Choroid plexus epithelial cell (primary cell): ENCODE data around the gene STK32A.
A peak's percentile ranks its signal among the peaks of the same experiment; 100 is the strongest.

Source experiments
- DNase-seq: peaks from one replicate; pipeline ENCODE4 v3.0.0-alpha.2; 2010; ENCODE audit warnings: low read depth
- H3K4me3 ChIP-seq: 2 replicates; pipeline ENCODE4 v1.5.1; 2011; ENCODE audit warnings: low read depth, mild to moderate bottlenecking, control low read depth, low read length, moderate library complexity
- TF ChIP-seq, protein P1 (sequence below): conservative IDR thresholded peaks from 2 replicates; pipeline ENCODE4 v1.5.1; 2011; ENCODE audit warnings: low read depth, mild to moderate bottlenecking, control low read depth, inconsistent platforms, low read length, moderate library complexity

STK32A gene

DNA sequence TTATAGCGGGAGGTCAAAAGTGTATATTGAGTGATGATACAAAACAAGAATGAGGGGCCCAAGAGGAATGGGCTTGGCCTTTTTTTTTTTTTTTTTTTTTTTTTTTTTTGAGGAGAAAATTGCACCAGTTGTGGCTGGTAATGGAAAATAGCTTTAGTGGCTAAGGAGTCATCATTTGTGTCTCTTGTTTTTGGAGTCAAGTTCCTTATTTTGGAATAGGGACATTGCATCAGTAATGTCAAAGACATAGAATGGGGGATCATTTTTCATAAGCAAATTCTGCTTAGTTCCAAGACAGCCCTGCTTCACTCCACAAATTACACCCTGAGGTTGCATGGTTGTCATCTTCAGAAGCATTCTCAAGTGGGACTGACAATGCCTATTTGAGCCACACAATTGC, 137.4 kb downstream of the STK32A start:
- TF ChIP-seq, protein P1, sequence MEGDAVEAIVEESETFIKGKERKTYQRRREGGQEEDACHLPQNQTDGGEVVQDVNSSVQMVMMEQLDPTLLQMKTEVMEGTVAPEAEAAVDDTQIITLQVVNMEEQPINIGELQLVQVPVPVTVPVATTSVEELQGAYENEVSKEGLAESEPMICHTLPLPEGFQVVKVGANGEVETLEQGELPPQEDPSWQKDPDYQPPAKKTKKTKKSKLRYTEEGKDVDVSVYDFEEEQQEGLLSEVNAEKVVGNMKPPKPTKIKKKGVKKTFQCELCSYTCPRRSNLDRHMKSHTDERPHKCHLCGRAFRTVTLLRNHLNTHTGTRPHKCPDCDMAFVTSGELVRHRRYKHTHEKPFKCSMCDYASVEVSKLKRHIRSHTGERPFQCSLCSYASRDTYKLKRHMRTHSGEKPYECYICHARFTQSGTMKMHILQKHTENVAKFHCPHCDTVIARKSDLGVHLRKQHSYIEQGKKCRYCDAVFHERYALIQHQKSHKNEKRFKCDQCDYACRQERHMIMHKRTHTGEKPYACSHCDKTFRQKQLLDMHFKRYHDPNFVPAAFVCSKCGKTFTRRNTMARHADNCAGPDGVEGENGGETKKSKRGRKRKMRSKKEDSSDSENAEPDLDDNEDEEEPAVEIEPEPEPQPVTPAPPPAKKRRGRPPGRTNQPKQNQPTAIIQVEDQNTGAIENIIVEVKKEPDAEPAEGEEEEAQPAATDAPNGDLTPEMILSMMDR, result no peak
- H3K4me3 ChIP-seq, result no peak overlapping the region
- DNase-seq, result no peak

DNA sequence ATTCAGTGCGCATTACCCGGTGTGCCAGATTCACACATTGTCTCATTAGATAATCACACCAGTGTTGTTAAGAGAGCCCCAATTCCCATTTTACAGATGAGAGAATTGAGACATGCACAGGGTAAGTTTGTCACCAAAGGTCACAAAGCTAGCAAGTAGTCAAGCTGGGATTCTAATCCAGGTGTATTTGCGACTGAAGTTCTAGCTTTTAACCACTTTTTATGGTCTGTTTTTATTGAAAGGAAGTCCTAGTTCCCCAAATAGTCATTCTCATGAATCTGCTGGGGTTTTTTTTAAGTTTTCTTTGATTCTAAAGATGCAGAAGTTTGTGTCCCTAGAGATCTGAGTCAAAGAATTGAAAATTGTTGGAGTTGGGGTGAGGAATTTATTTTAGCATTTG, 138.5 kb downstream of the STK32A start:
- no peak overlapping the region for H3K4me3 ChIP-seq
- DNase-seq, result no peak
- TF ChIP-seq, protein P1, result no peak

DNA sequence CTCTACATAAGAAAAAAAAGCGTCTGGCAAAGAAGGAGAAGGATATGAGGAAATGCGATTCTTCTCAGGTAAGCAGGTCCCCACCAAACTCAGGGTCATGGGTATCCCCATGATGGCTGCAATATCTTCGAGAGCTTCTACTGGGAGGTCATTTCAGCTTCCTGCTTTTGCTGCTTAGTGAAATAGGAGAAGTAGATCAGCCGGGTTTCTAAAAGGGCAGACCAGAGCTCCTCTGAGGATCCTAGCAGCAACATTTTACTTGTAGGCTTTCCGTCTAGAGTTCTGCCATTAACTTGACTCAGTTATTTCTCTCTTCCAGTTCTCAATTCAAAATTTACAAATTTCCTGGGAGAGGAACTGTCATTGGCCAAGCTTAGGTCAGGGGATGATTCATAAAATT, 140.3 kb downstream of the STK32A start:
- TF ChIP-seq, protein P1, result no peak
- no peak overlapping the region for H3K4me3 ChIP-seq
- DNase-seq, result no peak

DNA sequence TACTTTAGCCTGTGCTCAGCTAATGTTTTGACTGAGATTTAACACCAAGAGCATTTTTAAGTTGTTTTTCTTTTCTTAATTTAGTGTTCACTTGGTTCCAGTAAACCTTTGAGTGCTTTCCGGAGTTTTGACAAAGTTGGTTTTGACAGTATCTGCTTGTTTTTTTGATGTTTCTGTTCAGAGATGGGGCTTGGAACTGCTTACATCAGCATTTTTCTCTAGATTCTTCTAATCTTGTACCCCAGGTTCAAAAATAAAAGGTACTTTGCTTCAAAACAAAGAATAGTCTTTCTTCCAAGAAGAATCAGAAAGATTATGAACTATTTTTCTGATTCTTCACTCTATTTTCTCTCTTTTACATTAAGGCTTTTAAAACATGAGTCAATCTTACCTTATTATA, 142.9 kb downstream of the STK32A start:
- DNase-seq, result no peak
- TF ChIP-seq, protein P1, result no peak

DNA sequence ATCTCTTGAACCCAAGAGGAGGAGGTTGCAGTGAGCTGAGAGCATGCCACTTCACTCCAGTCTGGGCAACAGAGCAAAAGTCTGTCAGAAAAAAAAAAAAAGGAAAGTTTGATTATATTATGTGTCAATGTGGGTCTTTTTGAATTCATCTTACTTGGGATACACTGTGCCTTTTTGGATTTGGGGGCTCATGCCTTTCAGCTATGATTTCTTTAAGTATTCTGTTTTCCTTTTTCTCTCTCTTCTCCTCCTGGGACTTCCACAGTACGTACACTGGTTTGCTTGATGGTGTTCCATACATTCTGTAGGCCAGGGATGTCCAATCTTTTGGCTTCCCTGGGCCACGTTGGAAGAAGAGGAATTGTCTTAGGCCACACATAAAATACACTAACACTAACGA, 146.7 kb downstream of the STK32A start:
- TF ChIP-seq, protein P1, result no peak
- DNase-seq, result no peak
- H3K4me3 ChIP-seq, result no peak overlapping the region

More for the DNA sequence above, 142.9 kb downstream of the STK32A start:
- H3K4me3 ChIP-seq, result no peak overlapping the region

DNA sequence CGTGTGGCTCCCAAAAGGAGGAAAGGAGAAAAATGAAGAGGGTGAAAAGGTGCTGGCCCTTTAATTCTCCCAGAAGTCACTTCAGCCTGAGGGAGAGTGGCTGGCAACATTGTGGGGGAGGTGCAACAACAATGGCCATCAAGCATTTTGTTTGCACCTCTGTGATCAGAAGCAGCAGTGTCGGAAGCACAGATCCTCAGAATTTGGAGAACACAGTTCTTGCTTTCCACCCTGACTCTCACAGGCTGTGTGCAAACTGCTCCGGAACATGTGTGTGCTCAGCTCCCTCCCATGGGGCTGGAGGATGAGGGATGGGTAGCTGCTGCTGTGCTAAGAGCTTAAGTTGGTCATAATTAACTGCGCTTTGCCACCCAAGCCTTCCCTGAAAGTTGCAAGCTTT, 147.9 kb downstream of the STK32A start:
- DNase-seq, result no peak
- TF ChIP-seq, protein P1, result no peak
- H3K4me3 ChIP-seq, result peak overlapping the region; percentile 28

DNA sequence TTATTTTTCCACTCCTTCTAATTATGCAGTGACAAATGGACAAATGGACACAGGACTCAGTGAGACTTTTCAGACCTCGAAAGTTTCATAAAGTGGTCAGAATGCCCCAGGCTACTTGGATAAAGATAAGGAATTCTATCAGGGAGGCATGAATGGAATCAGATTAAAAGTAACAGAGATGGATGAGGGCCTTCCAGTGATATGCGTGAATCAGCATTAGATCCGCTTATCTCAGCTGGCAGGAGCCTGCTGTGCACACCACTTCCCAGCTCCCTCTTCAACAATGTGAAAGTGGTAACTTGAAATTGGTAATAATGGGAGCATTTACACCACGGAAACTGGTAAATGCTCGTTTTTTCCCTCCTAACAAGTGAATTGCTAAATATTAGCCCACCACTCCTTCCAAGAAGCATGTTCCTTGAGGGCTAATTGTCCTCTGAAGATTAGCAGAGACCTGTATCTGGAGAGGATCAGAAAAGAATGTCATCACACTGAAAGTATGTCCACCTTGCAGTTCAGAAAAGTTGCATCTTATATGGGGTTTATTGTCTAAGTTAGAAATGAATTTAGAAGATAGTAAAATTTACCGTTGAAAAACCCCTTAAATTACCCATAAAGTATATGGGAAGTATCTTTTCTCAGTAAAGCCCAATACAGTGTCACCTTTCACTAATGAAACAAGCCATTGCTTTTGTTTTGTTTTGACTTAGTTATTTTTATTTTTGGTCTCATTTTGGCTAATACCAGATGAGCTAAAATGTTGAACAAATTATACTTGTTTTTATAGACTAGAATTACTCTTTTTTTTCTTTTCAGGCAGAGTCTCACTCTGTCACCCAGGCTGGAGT, 149.7 kb downstream of the STK32A start:
- DNase-seq, result peak; percentile 23
- H3K4me3 ChIP-seq, result no peak overlapping the region
- TF ChIP-seq, protein P1, result no peak
